Uterus (tissue), 4 donors: ENCODE data around the gene UBE2O. TPM values are rescaled to one million over a fixed set of nuclear protein-coding genes. Genes with fewer than 3 reads are reported as not detected.

Experiments used
- DNase-seq, 2 donors: peaks; one replicate each; pipeline ENCODE4 v3.0.0-alpha.2; 2019 to 2020
- H3K27ac ChIP-seq, 2 donors: fragments of 200-600 bp; sonication (generic); 1 replicate in 1 of 2; 2 replicates in 1 of 2; pipeline ENCODE4 v1.5.1; 2016 to 2018
- H3K27me3 ChIP-seq, 2 donors: fragments of 200-600 bp; sonication (generic); one replicate each; pipeline ENCODE4 v1.5.1; 2018 to 2019; ENCODE audit warnings: control low read depth in 1 of 2
- H3K36me3 ChIP-seq, 2 donors: fragments of 200-600 bp; sonication (generic); one replicate each; pipeline ENCODE4 v1.5.1; 2019; ENCODE audit warnings: control low read depth in 1 of 2
- H3K4me1 ChIP-seq, 2 donors: fragments of 200-600 bp; sonication (generic); one replicate each; pipeline ENCODE4 v1.5.1; 2018 to 2019; ENCODE audit warnings: control low read depth in 1 of 2
- H3K4me3 ChIP-seq, 2 donors: fragments of 200-600 bp; sonication (generic); 1 replicate in 1 of 2; 2 replicates in 1 of 2; pipeline ENCODE4 v1.5.1; 2018 to 2019; ENCODE audit warnings: mild to moderate bottlenecking in 1 of 2
- H3K9me3 ChIP-seq, 2 donors: fragments of 200-600 bp; sonication (generic); one replicate each; pipeline ENCODE4 v1.5.1; 2019; ENCODE audit warnings: control low read depth in 1 of 2
- POLR2A ChIP-seq, 2 donors: fragments of 450-650 bp; IDR thresholded peaks; one replicate each; pipeline ENCODE4 v1.6.1; 2016; ENCODE audit warnings: antibody characterized with exemption in 2 of 2, mild to moderate bottlenecking in 1 of 2, moderate library complexity in 1 of 2
- intact Hi-C: fragments of 100-400 bp; cut with DNase I; formaldehyde crosslinking; loops from one replicate; pipeline ENCODE4 v1.15.1; 2023; ENCODE audit warnings: low total_unique reads
- total RNA-seq, 4 donors: library from RNA; depleted of rRNA in 3 of 4; stranded (reverse); fragments of >200 nt in 3 of 4; gene quantifications; one replicate each; pipeline versions ENCODE4 v1.1.0 to v1.2.4, GENCODE V29; 2014 to 2023
- TF ChIP-seq, protein P1 (sequence below), 4 experiments: fragments of 200-600 bp in 2 of 4; fragments of 450-650 bp in 2 of 4; sonication (generic) in 2 of 4; IDR thresholded peaks; one replicate each; pipeline ENCODE4 v1.5.1; 2016 to 2019; ENCODE audit warnings: antibody characterized with exemption in 4 of 4, mild to moderate bottlenecking in 2 of 4, moderate library complexity in 1 of 4
- donor health status: DM: yes; HTN: yes; CAD: no.

Gene UBE2O
- total RNA-seq, 4 donors from 2014 or later, result 5.0 to 31.5 (median 17.9) TPM

GRCh38 chr17:76499267-76499667 is 46.3 kb upstream of the UBE2O start:
- no peaks in the 10 kb centered on the region for H3K27me3 ChIP-seq
- DNase-seq, result no peak
- H3K4me3 ChIP-seq, result no peak overlapping the region
- TF ChIP-seq POLR2A (IDR thresholded peaks at IDR 0.05), result no peak
- TF ChIP-seq, protein P1, sequence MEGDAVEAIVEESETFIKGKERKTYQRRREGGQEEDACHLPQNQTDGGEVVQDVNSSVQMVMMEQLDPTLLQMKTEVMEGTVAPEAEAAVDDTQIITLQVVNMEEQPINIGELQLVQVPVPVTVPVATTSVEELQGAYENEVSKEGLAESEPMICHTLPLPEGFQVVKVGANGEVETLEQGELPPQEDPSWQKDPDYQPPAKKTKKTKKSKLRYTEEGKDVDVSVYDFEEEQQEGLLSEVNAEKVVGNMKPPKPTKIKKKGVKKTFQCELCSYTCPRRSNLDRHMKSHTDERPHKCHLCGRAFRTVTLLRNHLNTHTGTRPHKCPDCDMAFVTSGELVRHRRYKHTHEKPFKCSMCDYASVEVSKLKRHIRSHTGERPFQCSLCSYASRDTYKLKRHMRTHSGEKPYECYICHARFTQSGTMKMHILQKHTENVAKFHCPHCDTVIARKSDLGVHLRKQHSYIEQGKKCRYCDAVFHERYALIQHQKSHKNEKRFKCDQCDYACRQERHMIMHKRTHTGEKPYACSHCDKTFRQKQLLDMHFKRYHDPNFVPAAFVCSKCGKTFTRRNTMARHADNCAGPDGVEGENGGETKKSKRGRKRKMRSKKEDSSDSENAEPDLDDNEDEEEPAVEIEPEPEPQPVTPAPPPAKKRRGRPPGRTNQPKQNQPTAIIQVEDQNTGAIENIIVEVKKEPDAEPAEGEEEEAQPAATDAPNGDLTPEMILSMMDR (IDR thresholded peaks at IDR 0.05), result no peak
- peaks cover 0 to 4% of the 10 kb centered on the region in 2 donors for H3K4me1 ChIP-seq
- no peaks in the 10 kb centered on the region for H3K36me3 ChIP-seq
- no peak overlapping the region for H3K27ac ChIP-seq
- intact Hi-C loops, result no loop called here
- no peaks in the 10 kb centered on the region for H3K9me3 ChIP-seq

DNA sequence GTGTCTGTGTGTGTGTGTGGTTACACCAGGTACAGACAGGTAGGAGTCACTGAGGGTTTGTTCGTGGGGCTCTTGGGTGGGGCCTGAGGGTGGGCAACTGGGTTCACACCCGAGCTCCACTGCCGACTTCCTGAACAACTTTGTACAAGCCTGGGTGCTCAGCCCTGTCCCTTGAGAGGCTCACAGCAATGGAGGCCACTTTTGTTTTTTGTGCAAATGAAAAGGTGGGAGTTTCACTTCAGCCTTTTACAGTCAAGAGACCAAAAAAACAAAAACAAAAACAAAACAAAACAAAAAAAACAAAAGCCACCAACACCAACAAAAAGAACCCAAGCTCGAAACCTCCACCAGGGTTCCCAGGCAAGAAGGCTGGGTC is 45.9 kb upstream of the UBE2O start:
- H3K9me3 ChIP-seq, result no peaks in the 10 kb centered on the region
- peaks cover 0 to 4% of the 10 kb centered on the region in 2 donors for H3K4me1 ChIP-seq
- H3K4me3 ChIP-seq, result no peak overlapping the region
- peak overlapping the region in 1 of 2 donors; percentile 42 for H3K27ac ChIP-seq
- no peak for DNase-seq
- no peaks in the 10 kb centered on the region for H3K36me3 ChIP-seq
- intact Hi-C loops, result no loop called here
- H3K27me3 ChIP-seq, result no peaks in the 10 kb centered on the region
- no peak for TF ChIP-seq POLR2A (IDR thresholded peaks at IDR 0.05)
- TF ChIP-seq, protein P1 (IDR thresholded peaks at IDR 0.05), result no peak

DNA sequence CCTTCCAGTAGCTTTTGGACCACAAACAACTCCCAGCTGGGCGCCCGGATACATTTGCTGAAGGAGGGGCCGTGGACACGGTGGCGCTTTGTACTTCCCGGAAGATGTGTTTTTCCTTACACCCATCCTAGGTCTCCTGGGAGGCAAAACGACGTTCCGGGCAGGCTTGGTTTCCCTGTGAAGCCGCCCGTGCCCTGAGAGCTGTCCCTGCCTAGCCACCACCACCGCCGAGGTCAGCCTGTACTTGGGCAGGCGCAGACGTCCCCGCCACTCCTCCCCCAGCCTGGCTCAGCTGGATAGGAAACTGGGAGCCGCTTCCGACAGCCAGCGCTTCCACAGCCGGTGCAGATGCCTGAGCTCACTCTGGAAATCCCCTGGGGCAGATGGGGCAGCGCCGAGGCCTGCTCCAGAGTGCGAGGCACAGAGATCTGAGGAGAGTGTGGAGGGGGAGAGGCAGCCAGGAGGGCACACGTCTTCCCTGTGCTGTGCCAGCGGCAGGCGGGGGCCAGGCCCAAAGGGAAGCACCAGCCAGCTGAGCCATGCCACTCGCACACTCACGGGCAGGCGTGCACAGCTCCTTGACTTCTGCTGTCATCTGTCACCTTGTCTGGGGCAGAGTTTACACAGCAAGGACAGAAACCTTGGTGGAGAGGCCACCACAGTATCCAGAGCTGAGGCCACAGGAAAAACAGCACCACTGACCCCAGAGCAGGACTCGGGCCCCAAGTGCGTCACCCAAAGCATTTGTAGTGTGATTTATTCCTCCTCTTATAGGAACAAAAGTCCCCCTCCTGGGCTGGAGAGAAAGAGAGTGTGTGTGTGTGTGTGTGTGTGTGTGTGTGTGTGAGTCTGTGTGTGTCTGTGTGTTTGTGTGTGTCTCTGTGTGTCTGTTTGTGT is 45.3 kb upstream of the UBE2O start:
- DNase-seq, result peak; percentile 59 to 62
- peak overlapping the region; percentile 42 to 53 for H3K27ac ChIP-seq
- no peak overlapping the region for H3K4me3 ChIP-seq
- no peaks in the 10 kb centered on the region for H3K36me3 ChIP-seq
- no peaks in the 10 kb centered on the region for H3K27me3 ChIP-seq
- no peaks in the 10 kb centered on the region for H3K9me3 ChIP-seq
- intact Hi-C loops, result no loop called here
- TF ChIP-seq POLR2A (IDR thresholded peaks at IDR 0.05), result no peak
- TF ChIP-seq, protein P1 (IDR thresholded peaks at IDR 0.05), result no peak
- H3K4me1 ChIP-seq, result peaks cover 0 to 4% of the 10 kb centered on the region in 2 donors

GRCh38 chr17:76497699-76497978 is 44.7 kb upstream of the UBE2O start:
- H3K4me1 ChIP-seq, result peaks cover 0 to 4% of the 10 kb centered on the region in 2 donors
- H3K36me3 ChIP-seq, result no peaks in the 10 kb centered on the region
- H3K9me3 ChIP-seq, result no peaks in the 10 kb centered on the region
- TF ChIP-seq POLR2A (IDR thresholded peaks at IDR 0.05), result no peak
- TF ChIP-seq, protein P1 (IDR thresholded peaks at IDR 0.05), result no peak
- intact Hi-C loops, result no loop called here
- H3K27ac ChIP-seq, result peak overlapping the region; percentile 42 to 53
- no peaks in the 10 kb centered on the region for H3K27me3 ChIP-seq
- no peak overlapping the region for H3K4me3 ChIP-seq
- no peak for DNase-seq

GRCh38 chr17:76496464-76496863 is 43.5 kb upstream of the UBE2O start:
- no peak for DNase-seq
- no peaks in the 10 kb centered on the region for H3K27me3 ChIP-seq
- TF ChIP-seq POLR2A (IDR thresholded peaks at IDR 0.05), result no peak
- TF ChIP-seq, protein P1 (IDR thresholded peaks at IDR 0.05), result no peak
- H3K4me3 ChIP-seq, result no peak overlapping the region
- intact Hi-C loops, result no loop called here
- H3K27ac ChIP-seq, result no peak overlapping the region
- H3K4me1 ChIP-seq, result peaks cover 0 to 4% of the 10 kb centered on the region in 2 donors
- H3K9me3 ChIP-seq, result no peaks in the 10 kb centered on the region
- H3K36me3 ChIP-seq, result no peaks in the 10 kb centered on the region
